Stimulated activated CD8-positive, alpha-beta memory T cell treated with anti-CD3 and anti-CD28 coated beads, Interleukin-12 subunit alpha, Interleukin-12 subunit beta, amount 100 ng/mL, for 4 hours (primary cell): Measurements from ENCODE around the gene COPS7A.
"Not testable (repeated sequence)": the region's sequence is repeated elsewhere in the genome, so short reads cannot be mapped to it uniquely, and the experiment has no call there.

Experiments used
- DNase-seq: peaks from one replicate; pipeline ENCODE4 v3.0.0-alpha.2; 2020; ENCODE audit warnings: low read depth

COPS7A gene

DNA sequence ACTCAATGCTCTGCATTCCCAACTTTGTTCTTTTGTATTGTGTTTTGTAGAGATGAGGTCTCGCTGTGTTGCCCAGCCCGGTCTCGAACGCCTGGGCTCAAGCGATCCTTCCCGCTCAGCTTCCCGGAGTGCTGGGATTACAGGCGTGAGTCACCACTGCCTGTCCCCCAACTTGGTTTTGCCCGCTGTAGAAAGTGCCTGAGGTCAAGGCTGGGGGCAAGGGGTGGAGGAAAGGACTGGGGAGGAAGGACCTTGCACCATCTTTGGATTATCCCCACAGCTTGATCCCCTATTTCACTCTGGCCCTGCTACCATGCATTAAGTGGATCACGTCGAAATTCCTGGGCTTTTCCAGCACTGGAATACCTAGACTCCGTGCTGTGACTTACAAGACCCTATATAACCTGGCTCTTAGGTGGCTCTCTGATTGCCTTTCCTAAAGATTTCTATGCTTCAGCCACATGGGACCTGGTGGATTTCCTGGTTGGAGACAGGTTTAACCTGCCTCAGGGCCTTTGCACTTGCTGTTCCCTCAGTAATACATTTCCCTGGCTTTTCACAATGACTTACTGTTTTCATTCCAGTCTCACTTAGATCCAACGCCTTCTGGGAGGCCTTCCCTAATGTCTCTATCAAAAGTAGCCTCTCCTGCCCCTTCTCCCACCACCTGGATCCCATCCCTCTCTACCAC is 22.6 kb upstream of the COPS7A start:
- no peak for DNase-seq

DNA sequence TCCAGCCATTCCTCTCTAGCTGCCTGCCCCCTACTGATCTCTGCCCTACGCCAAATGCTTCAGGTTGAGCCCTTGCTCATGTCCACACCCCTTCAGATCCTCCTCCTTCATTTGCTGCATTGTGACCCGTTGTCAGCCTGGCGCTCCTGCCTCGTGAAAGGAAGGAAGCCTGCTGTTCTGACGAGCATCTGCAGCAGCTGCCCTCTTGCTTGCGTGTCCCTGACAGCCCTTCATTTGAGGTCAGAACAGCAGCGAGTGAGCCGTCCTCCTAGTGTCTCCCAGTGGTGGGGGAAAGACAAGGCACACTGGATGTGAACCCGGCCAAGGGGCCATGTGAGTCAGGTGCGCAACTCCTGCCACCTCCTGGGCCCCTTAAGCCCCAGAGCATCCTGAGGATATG is 20.2 kb upstream of the COPS7A start:
- DNase-seq = no peak

DNA sequence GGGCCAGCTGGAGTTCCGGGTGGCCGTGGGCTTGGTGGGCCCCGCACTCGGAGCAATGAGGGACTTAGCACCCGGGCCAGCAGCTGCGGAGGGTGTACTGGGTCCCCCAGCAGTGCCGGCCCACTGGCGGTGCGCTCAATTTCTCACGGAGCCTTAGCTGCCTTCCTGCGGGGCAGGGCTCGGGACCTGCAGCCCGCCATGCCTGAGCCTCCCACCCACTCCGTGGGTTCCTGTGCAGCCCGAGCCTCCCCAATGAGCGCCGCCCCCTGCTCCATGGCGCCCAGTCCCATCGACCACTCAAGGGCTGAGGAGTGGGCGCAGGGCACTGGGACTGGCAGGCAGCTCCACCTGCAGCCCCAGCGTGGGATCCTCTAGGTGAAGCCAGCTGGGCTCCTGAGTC is 15.5 kb upstream of the COPS7A start:
- DNase-seq = not testable (repeated sequence)

DNA sequence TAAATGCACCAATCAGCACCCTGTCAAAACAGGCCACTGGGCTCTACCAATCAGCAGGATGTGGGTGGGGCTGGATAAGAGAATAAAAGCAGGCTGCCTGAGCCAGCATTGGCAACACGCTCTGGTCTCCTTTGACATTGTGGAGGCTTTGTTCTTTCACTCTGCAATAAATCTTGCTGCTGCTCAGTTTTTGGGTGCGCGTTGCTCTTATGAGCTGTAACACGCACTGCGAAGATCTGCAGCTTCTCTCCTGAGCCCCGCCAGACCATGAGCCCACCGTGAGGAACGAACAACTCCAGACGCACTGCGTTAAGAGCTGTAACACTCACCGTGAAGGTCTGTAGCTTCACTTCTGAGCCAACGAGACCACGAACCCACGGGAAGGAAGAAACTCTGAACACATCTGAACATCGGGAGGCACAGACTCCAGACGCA is 14.9 kb upstream of the COPS7A start:
- no peak for DNase-seq

DNA sequence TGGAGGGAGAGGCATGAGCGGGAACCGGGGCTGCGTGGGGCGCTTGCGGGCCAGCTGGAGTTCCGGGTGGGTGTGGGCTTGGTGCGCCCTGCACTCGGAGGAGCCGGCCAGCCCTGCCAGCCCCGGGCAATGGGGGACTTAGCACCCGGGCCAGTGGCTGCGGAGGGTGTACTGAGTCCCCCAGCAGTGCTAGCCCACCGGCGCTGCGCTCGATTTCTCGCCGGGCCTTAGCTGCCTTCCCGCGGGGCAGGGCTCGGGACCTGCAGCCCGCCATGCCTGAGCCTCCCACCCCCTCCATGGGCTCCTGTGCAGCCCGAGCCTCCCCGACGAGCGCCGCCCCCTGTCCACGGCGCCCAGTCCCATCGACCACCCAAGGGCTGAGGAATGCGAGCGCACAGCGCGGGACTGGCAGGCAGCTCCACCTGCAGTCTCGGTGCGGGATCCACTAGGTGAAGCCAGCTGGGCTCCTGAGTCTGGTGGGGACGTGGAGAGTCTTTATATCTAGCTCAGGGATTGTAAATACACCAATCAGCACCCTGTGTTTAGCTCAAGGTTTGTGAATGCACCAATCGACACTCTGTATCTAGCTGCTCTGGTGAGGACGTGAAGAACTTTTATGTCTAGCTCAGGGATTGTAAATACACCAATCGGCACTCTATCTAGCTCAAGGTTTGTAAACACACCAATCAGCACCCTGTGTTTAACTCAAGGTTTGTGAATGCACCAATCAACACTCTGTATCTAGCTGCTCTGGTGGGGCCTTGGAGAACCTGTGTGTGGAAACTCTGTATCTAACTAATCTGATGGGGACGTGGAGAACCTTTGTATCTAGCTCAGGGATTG is 7.6 kb upstream of the COPS7A start:
- not testable (repeated sequence) for DNase-seq

DNA sequence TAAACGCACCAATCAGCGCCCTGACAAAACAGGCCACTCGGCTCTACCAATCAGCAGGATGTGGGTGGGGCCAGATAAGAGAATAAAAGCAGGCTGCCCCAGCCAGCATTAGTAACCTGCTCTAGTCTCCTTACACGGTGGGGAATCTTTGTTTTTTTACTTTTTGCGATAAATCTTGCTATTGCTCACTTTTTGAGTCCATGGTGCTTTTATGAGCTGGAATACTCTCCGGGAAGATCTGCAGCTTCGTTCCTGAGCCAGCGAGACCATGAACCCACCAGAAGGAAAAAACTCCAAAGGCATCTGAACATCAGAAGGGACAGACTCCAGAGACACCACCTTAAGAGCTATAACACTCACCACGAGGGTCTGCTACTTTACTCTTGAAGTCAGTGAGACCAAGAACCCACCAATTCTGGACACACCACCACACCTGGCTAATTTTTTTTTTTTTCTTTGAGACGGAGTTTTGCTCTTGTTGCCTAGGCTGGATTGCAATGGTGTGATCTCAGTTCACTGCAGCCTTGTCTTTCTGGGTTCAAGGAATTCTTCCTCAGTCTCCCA is 6.9 kb upstream of the COPS7A start:
- DNase-seq = no peak

DNA sequence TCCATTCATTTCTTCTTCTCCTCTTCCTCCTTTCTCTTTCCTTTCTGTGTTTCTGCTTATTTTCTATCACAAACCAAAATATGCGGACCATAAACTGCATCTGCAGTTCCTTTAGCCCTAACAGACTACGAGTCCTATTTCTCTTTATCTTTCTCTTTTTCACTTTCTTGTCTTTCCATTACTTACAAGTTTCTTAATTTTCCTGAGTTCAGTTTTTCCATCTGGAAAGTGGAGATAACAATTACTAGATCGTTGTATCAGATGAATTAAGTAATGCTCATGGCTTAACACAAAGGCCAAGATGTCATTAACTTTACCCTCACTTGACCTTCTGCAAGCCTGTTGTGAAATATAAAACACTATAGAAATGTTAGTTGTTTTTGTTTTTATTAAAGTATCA is 983 bp upstream of the COPS7A start:
- no peak for DNase-seq

DNA sequence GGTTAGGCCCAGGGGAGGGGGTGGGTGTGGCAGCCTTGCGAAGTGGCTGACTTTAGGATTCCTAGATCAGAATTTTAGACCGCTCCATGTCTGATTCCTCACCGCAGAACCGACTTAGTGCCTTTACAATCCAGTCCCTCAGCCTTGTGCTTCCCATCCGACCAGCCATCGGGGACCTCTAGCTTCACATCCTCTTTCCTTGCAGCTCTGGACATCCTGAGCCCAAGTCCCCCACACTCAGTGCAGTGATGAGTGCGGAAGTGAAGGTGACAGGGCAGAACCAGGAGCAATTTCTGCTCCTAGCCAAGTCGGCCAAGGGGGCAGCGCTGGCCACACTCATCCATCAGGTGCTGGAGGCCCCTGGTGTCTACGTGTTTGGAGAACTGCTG is 557 bp downstream of the COPS7A start:
- DNase-seq = no peak

DNA sequence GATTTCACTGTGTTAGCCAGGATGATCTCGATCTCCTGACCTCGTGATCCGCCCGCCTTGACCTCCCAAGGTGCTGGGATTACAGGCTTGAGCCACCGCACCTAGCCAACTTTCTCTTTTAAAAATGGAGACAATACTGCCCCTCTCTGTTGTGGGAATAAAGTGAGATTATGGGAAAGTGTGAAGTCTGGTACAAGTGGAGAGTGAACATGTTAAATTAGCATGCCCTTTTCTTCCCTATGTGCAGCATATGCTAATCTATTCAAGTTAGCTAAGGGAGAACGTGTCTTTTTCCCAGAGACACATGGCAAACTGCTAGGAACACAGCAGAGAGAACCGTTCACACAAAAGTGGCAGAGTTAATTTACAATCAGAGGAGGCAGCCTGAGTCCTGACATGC is 1.5 kb downstream of the COPS7A start:
- no peak for DNase-seq

DNA sequence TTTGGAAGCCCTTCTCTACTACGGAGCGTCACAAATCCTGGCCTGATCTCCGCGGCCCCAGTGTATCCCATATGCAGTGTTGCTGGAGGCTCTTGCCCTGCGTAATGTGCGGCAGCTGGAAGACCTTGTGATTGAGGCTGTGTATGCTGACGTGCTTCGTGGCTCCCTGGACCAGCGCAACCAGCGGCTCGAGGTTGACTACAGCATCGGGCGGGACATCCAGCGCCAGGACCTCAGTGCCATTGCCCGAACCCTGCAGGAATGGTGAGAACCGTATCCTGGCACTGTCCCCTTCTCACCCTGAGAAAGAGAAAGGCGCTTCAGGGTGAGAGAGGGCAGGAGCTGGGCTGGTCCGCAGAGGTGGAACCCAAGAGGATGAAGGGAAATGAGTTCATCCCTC is 5.3 kb downstream of the COPS7A start:
- no peak for DNase-seq

DNA sequence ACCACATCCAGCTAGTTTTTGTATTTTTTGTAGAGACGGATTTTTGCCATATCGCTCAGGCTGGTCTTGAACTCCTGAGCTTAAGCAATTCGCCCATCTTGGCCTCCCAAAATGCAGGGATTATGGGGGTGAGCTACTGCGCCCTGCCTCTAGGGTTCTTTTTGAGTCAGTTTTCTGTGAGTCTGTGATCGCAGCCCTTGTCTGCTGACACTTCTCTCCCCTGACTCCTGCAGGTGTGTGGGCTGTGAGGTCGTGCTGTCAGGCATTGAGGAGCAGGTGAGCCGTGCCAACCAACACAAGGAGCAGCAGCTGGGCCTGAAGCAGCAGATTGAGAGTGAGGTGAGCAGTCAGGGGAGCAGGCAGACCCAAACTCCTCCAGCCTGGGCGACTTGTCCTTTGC is 6.3 kb downstream of the COPS7A start:
- DNase-seq = no peak

DNA sequence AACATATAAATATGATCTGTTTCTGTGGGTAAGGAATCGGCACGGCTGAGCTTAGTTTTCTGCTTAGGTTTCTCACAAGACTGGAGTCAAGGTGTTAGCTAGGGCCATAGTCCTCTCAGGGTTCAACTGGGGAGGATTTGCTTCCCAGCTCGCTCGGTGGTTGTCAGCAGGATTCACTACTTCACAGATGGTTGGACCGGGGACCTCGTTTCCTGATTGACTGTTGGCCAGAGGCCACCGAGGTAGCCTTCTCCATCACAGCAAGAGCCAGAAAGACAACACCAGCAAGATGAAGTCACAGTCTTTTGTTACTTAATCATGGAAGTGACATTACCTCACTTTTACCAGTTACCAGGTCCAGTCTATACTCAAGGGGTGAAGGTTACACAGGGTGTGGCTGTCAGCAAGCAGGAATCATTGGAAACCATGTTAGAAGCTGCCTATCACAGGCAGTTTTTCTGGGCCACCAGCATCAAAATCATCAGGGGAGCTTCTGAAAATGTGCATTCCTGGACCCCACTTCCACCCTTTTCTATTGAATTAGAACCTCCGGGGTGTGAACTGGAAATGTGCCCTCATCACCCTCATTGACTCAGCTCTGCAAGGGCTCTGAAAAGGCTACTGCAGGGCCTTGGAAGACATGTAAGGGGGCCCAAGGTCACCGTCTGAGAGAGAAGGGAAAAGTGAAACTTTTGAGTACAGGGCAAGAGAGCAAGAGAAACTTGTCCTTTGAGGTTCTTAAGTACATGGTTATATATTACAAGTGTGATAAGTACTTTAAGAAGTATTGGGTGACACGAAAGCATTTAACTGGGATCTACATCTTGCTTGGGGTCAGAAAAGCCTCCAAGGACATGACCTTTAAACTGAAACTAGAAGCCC is 10.9 kb downstream of the COPS7A start:
- no peak for DNase-seq

DNA sequence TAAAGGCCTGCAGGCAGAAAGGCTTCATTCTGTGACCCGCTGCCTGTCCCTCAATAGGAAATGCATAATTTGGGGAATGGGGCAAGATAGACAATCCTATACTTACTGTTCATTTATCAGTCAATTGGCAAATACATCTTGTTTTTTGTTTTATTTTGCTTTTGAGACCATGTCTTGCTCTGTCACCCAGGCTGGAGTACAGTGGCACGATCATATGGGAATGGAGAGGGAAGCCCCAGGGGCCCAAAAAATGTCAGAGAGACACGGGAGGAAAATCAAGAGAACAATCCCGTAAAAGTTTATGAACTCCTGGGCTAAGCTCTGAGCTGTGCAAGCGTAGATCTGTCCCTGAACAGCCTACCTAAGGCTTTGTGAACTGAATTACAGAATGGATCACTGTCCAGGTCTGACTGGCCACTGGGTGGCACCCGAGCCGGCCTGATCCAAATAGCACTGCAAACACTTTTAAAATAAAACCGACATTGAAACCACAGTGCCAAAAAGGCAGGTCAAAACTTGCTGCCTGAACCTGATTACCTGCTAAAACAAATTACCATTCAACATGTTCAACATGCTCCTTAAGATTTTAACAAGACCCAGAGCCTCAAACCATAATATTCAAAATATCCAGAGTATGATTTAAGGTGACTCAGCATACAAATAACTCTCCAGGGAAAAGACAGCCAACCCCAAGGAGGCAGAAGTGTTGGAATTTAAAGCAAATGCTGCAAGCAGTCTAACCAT is 11.8 kb downstream of the COPS7A start:
- no peak for DNase-seq

DNA sequence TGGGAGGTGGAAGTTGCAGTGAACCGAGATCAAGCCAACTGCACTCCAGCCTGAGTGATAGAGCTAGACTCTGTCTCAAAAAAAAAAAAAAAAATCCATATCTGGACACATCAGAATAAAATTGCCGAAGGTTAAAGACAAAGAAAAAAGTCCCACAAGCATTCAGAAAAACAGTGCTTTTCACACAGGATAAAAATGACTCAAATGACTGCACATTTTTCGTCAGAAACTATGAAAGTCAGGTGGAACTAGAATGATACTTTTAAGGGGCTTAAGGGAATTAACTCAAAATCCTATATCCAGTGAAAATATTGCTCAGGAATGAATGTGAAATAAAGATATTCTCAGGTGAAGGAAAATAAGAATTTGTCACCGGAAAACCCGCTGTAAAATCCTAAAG is 12.9 kb downstream of the COPS7A start:
- no peak for DNase-seq

DNA sequence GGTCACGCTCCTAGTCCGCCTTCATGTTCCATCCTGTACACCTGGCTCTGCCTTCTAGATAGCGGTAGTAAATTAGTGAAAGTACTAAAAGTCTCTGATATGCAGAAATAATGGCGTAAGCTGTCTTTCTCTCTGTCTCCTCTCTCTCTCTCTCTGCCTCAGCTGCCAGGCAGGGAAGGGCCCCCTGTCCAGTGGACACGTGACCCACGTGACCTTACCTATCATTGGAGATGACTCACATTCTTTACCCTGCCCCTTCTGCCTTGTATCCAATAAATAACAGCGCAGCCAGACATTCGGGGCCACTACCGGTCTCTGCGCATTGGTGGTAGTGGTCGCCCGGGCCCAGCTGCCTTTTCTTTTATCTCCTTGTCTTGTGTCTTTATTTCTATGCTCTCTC is 18.2 kb downstream of the COPS7A start:
- DNase-seq = not testable (repeated sequence)

DNA sequence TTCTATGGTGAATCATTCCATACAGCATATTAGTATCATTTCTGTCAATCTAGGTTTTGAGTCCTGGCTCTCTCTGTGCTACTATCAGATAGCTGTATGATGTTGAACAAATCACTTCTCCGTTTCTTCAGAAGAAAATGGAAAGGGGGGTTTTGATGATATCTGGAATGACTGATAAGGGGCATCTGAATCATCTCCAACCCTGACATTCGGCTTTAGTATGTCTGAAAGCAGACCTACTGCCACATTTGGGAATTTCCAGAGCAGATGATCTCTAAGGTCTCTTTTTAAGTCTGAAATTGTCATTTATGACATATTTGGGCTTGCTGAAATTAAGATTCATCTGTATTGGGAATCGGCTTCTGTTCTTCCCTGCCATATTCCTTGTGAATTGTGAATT is 19.0 kb downstream of the COPS7A start:
- DNase-seq = no peak

DNA sequence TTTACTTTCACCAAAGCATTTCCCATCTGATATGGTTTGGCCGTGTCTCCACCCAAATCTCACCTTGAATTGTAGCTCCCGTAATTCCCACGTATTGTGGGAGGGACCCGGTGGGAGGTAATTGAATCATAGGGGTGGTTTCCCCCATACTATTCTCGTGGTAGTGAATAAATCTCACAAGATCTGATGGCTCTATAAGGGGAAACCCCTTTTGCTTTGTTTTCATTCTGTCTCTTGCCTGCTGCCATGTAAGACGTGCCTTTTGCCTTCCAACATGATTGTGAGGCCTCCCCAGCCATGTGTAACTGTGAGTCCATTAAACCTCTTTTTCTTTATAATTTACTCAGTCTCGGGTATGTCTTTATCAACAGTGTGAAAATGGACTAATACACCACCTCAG is 19.5 kb downstream of the COPS7A start:
- DNase-seq = not testable (repeated sequence)

DNA sequence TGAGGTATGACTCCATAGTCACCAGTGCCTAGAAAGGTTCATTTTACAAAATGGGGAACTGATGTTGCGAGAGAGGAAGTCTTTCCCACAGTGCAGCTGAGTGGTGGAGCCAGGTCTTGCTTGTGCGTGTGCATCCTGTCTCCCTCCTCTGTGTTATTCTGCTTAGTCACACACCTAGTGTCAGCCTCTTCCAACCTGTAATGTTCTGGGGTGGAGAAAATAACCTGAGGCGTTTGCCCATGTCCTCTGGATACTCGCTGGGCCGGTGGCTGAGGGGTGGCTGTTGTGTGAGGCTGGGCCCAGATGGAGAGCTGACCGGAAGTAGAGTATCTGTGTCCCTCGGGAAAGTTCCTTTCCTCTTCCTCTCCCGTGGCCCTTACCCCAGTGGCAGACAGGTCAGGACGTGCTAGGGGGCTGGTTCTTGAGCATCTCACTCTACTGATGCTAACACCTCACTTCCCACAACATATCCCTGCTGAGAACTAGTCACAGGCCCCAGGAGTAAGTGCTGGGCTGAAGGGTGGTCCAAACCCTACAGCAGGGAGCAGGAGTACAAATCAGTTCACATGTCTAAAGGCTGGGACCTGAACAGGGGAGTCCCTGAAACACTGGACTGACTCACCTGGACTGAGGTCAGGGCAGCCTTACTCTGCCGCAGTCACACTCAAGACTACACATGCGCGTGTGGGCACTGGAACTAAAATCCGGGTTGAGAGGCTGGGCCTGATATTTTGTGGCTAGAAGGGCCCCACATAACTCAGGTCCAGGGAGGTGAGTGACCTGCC is 22.1 kb downstream of the COPS7A start:
- DNase-seq = no peak

DNA sequence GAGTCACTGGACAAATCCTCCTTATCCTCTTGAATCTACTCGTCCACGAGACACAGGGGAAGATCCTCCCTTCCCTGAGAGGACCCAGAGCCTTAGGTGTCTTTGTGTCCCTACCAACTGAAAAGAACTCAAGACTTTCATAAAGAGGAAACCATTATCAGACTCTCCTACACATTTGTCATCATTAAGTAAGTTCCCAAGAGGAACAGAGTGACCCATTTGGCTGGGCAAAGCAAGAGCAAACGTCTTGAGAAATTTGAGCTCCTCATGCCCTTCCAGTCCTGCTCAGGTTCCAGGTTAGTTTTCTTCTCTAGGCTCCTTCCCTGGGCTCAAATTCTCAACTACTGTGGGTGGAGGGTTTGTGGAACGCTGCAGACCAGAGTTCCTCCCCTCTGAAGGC is 23.4 kb downstream of the COPS7A start:
- no peak for DNase-seq

DNA sequence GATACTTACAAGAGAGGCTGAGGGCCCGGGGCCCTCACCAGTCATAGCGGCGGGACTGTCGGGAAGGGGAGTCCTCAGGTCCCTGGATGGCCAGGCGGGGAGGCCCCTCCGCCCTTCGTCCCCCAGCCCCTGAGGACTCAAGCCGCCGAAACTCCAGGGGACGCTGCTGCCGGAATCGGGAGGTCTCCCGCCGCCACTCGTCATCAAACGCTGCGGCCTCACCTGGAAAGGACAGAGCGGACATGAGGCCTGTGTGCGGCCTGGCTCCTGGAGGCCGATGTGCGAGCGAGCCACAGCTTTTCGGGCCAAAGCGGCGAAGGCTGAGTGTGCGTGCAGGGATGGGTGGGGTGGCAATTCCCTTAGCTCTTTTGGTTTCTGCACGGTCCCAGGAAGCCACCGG is 24.9 kb downstream of the COPS7A start:
- no peak for DNase-seq

DNA sequence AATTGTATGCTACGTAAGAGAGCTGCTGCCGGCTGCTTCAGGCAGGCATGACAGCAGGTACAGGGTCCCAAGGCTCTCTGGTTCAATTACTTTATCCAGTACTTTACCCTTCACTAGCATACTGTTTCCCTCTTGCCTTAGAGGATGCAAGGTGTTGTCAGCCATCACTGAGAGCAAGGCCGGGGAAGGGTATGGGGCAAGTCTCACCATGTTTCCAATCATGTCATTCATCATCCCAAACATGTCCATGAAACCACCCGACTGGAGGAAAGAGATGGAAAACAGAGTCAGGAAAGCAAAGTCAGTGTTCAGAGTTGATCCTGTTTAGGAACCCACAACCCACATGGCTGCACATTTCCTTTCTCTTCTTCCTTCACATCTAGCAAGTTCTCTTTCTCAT is 26.7 kb downstream of the COPS7A start:
- DNase-seq = no peak
